Measurements from ENCODE around the gene SCMH1.

GRCh38 chr1:41051022-41051421, 191.1 kb downstream of the SCMH1 start:
- TF ChIP-seq GATA2 (IDR thresholded peaks at IDR 0.05; ENCODE audit: low read depth, low read length) (no peak), GATA3 (IDR thresholded peaks at IDR 0.05; ENCODE audit: low read depth, low read length) (no peak)

All from SH-SY5Y (cell line).